GM10266 (cell line): ENCODE measurements around the gene ZDHHC14.
A peak's percentile ranks its signal among the peaks of the same experiment; 100 is the strongest.
"Not testable (repeated sequence)": the region's sequence is repeated elsewhere in the genome, so short reads cannot be mapped to it uniquely, and the experiment has no call there.

Experiments
- DNase-seq: peaks from one replicate; pipeline ENCODE4 v3.0.0; 2012; ENCODE audit errors: extremely low spot score
- TF ChIP-seq, protein P1 (sequence below): IDR thresholded peaks from 2 replicates; pipeline ENCODE4 v1.5.1; 2012; ENCODE audit warnings: mild to moderate bottlenecking, low read depth; ENCODE audit not compliant: control insufficient read depth, insufficient read depth; ENCODE audit errors: missing control alignments

ZDHHC14 gene

GRCh38 chr6:157460182-157460999, 79.4 kb downstream of the ZDHHC14 start:
- DNase-seq = peak; percentile 16
- TF ChIP-seq, protein P1, sequence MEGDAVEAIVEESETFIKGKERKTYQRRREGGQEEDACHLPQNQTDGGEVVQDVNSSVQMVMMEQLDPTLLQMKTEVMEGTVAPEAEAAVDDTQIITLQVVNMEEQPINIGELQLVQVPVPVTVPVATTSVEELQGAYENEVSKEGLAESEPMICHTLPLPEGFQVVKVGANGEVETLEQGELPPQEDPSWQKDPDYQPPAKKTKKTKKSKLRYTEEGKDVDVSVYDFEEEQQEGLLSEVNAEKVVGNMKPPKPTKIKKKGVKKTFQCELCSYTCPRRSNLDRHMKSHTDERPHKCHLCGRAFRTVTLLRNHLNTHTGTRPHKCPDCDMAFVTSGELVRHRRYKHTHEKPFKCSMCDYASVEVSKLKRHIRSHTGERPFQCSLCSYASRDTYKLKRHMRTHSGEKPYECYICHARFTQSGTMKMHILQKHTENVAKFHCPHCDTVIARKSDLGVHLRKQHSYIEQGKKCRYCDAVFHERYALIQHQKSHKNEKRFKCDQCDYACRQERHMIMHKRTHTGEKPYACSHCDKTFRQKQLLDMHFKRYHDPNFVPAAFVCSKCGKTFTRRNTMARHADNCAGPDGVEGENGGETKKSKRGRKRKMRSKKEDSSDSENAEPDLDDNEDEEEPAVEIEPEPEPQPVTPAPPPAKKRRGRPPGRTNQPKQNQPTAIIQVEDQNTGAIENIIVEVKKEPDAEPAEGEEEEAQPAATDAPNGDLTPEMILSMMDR = no peak

DNA sequence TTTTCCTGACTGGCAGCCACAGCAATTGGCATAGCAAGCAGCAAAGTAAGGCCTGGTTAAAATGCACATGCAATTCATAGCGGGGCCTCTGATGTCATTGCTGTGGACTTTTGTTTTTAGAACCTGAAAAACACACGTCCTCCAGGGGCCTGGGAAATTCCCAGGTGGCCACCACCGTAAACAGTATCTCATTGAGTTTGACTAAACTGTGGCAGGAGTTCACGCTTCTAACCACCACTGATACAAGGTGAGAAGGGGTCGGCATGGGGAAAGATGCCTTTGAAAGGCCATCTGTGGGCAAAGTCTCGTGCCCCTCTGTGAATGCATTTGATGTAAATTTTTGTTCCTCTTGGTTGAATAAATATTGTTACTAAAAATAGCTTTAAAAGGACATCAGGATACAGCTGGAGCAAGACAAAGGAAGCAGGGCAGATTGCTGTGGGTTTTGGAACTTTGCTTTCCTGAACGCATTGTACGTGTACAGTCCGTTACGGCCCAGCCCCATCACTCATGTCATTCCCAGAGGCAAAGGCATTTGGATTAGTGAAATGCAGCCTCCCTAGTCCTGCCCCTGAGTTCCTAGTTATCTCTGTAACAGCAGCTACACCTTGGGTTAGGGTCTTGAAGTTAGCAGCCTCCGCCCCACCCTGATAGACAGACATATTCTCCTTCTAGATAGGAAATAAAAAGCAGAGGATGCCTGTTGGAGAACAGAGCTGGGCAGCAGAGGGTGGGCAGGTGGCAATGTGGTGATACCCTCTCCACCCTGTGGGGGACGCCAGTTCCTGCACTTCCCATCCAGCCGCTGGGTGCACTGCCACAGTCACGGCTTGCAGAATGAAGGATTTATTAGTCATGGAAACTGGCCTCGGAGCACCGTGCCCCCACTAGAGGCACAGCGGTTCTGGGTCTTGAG, 80.3 kb downstream of the ZDHHC14 start:
- peak; percentile 70 for DNase-seq
- TF ChIP-seq, protein P1 = peak; percentile 32

- TF ChIP-seq, protein P1 = no peak
- no peak for DNase-seq
These were observed 82.2 kb downstream of the ZDHHC14 start for GRCh38 chr6:157462956-157463742.

DNA sequence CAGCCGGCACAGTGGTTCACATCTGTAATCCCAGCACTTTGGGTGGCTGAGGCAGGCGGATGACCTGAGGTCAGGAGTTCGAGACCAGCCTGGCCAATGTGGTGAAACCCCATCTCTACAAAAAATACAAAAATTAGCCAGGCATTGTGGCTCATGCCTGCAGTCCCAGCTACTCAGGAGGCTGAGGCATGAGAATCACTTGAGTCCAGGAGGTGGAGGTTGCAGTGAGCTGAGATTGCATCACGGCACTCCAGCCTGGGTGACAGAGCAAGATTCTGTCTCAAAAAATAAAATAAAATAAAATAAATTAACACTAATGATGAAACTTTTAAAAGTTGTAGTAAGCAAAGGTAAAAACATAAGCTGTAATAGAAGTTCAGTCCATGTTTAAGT, 82.7 kb downstream of the ZDHHC14 start:
- not testable (repeated sequence) for DNase-seq

- TF ChIP-seq, protein P1 = no peak
- DNase-seq = peak; percentile 50
These were observed 83.9 kb downstream of the ZDHHC14 start for GRCh38 chr6:157464653-157465535.

DNA sequence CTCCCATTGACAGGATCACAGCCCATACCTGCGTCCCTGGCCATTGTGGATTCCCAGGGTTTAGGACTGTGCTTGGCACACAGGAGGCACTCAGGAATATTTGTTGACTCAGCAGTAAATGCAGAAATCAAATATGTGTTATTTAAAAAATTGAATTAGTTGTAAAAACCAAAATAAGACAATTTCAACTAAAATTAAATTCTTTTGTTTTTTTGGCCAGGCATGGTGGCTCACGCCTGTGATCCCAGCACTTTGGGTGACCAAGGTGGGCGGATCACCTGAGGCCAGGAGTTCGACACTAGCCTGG, 85.3 kb downstream of the ZDHHC14 start:
- TF ChIP-seq, protein P1 = no peak
- no peak for DNase-seq

GRCh38 chr6:157467339-157467738, 86.3 kb downstream of the ZDHHC14 start:
- DNase-seq = not testable (repeated sequence)
